GM19099 (cell line): ENCODE data around the gene SEMA5B.

Experiments
- POLR2A ChIP-seq: IDR thresholded peaks from 3 replicates; pipeline ENCODE4 v1.6.1; 2011; ENCODE audit warnings: low read depth; ENCODE audit not compliant: insufficient read length; ENCODE audit errors: extremely low read depth

The SEMA5B gene

GRCh38 chr3:122942937-122943827, 84.4 kb downstream of the SEMA5B start:
- TF ChIP-seq POLR2A = no peak

- TF ChIP-seq POLR2A = no peak
Measured at GRCh38 chr3:122942239-122942638, 85.3 kb downstream of the SEMA5B start.

GRCh38 chr3:122941228-122942206, 86.0 kb downstream of the SEMA5B start:
- no peak for TF ChIP-seq POLR2A

- no peak for TF ChIP-seq POLR2A
Measured at GRCh38 chr3:122940628-122941086, 86.9 kb downstream of the SEMA5B start.

- TF ChIP-seq POLR2A = no peak
Measured at GRCh38 chr3:122938783-122939425, 88.7 kb downstream of the SEMA5B start.

DNA sequence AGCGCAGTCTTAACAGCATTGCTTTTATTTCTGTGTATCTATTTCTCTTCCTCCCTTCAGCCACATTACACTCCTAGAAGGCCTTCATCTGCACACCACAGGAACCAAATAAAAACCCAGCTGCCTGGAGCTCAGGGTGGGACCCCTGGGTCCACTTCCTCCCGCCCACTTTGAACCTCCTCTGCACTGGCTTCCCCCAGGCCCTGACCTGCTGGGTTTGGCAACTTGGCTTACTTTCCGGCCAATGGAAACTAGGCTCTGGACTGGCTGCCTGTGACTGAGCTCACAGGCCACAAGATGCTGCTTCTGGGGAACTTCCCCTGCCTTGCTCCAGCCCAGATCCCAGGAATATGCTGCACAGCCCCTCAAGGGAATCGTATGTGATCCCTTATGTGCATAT, 89.8 kb downstream of the SEMA5B start:
- TF ChIP-seq POLR2A = no peak

- no peak for TF ChIP-seq POLR2A
Measured at GRCh38 chr3:122936986-122937385, 90.6 kb downstream of the SEMA5B start.

DNA sequence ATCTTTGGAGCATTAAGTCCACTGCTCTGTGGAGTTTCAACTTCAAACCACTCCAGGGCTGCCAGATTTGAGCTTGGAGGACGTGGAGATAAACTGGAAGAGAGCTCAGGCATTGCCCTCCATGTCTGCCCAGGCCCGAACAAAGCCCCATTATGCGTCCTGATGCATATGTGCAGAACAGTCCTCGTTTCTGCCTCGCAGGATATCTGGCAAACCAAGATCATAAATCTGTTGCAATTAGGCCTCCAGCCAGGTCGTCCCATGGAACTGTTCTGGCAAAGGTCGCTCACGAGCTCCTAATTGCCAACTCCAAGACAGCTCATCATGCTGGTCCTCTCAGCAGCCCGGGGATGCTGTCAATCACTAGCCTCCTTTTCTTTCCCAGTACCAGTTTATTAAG, 91.2 kb downstream of the SEMA5B start:
- no peak for TF ChIP-seq POLR2A

- TF ChIP-seq POLR2A = no peak
Measured at GRCh38 chr3:122934251-122934650, 93.3 kb downstream of the SEMA5B start.

DNA sequence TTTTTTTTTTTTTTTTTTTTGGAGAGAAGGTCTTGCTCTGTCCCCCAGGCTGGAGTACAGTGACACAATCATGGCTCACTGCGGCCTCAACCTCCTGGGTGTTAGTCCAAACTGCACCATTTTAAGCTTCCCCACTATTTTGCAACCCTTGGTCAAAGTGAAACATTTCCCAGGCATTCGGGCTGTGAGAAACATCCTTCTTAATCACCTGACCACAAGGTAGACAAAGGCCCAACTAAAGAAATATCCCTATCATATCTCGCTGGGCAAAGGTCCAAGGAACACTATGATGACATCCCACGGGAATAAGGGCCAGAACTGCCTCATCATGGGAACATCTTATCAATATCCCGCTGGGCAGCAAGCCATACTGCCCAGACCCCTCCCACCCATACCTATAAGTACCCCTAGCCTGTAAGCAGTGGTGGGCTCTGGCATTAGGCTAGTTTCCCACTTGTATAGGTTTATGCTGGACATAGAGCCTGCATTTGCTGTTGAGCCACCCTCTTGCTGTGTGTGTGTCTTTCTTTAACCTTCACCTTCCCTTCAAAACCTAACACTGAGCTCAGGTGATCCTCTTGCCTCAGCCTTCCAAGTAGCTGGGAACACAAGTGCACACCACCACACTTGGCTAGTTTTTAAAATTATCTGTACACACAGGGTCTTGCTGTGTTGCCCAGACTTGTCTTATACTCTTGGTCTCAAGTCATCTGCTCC, 95.2 kb downstream of the SEMA5B start:
- no peak for TF ChIP-seq POLR2A

- TF ChIP-seq POLR2A = no peak
Measured at GRCh38 chr3:122931636-122932035, 95.9 kb downstream of the SEMA5B start.

- no peak for TF ChIP-seq POLR2A
Measured at GRCh38 chr3:122930063-122930997, 97.2 kb downstream of the SEMA5B start.
